HG03045 (cell line): ENCODE measurements around the gene VEZF1.

Experiments
- ATAC-seq: cut with Tn5 transposase; IDR thresholded peaks from one replicate; pipeline ENCODE4 v1.9.1; 2021; ENCODE audit warnings: mild to moderate bottlenecking, moderate library complexity; ENCODE audit not compliant: unreplicated experiment

VEZF1 gene

DNA sequence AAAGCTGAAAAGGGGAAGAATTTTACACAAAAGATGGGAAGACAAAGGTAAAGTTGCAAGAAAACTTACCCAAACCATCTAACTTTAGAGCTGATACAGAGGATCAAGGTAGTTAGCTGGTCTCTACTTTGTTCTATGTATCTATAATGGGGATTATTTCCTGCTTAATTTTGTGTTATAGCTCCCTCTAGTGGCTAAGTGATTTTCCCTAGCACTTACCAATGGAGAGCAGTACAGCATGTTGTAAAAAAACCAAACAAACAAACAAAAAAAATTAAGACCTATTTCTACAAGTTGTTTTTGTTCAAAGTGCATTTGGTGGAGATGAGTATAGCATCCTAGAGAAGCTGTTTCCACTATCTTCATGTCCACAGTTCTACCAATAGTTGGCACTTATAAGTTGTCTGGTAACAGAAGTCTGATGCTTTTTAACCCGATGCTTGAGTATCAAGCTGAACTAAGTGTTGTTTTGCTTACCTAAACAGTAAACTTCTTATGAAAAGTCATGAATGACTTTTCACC is 11.5 kb upstream of the VEZF1 start:
- ATAC-seq = peak; percentile 63

DNA sequence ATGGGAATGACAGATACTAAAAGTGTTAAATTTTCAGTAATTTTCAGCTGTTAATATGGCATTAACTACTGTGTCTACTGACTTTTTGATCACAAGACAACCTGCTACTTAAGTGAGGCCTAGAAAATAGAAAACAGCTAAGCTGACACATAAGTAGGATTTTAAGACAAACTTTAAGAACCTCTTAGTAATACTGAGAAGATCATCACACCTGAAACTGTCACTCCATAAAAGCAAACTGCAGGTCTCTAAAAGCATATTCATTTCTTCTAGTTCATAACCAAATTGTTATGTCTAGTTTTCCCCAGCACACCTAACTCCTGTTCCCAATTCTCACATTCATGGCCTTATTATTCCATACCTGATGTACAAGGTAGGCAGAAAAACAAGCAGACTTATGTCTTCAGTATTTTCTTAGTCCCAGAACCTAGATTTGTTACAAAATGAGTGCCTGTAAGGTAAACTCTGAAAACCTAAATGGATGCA is 11.0 kb upstream of the VEZF1 start:
- ATAC-seq = no peak

DNA sequence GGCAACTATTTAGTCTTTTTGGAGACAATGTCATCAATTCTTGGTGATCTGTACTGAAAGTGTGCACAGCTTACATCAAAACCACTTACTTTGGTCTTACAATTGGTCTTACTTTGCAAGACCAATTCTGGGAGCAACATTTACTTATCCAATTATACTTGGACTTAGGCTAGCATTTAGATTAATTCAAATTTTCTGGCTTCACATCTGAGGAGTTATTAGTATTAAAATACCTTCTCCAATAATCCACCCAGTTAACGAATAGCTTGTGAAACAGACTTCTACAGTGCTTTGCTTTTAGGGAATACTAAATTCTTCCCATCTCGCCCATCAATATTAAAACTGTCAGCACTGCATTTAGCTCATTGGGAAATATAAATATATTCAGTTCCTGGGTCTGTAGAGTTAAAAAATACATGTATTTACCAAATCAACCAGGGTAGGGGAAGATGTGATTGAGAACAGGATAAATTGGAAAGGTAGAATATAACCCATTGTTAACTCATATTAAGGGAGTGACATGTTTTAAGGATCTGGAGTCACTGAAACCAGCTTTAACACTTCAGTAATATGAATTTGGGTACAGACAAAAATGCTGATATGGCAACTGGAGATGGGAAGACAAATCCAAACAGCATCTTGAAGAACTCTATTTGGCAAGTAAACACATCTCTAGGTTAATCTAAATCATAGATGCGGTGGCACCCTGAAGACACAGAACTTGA is 9.2 kb upstream of the VEZF1 start:
- no peak for ATAC-seq

DNA sequence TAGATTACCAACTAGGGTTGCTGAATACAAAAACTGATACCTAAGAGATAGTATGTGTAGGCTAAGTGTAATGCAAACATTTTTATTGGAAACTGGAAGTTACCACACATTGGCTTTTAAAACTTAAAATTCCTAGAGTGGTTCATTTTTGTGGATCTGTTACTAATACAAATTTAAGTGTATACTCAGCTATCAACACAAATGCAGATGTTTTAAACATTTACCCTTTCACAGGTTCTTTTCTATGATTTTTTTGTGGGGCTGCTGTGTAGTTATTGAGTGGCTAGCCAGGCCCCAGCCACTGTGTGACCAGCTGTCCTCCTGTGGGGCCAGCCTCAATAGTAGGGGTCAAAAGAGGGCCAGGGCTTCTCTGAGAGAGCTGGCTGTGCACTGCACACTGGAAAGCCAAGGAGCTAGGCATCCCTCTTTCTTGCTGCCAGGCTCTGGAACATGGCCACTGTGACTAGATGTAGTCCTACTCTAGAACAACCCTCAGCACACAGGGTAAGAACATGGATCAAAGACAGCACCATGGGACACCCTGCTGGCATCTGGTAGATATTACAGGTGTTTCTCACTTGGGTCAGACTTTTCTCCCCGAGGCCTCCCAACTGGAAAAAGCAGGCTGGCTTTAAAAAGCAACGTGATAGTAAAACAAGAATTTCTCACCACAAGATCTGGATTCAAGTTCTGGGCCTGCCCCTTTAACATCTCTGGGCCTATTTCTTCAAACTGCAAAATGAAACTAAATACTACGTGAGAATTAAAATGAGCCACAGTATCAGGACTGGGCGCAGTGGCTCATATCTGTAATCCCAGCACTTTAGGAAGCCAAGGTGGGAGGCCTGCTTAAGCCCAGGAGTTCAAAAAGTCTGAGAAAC is 7.3 kb upstream of the VEZF1 start:
- peak; percentile 60 for ATAC-seq

DNA sequence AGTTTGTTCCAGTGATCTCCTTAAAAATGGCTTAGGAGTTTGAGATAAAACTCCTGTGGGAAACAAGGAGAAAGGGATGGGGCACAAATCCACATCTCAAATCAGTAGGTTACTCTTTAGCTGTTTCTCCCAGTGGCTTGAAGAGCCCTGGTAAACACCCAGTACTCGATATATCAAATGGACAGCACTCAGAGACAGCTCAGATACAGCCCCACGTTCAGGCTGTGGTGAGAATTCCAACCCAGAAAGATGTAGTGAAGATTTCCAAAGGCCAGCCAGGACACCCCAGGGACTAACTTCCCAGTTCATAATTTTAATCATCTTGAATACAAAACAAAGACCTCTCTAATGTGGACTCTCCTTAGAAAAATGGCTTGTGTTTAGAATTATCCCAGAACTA is 6.4 kb upstream of the VEZF1 start:
- no peak for ATAC-seq

DNA sequence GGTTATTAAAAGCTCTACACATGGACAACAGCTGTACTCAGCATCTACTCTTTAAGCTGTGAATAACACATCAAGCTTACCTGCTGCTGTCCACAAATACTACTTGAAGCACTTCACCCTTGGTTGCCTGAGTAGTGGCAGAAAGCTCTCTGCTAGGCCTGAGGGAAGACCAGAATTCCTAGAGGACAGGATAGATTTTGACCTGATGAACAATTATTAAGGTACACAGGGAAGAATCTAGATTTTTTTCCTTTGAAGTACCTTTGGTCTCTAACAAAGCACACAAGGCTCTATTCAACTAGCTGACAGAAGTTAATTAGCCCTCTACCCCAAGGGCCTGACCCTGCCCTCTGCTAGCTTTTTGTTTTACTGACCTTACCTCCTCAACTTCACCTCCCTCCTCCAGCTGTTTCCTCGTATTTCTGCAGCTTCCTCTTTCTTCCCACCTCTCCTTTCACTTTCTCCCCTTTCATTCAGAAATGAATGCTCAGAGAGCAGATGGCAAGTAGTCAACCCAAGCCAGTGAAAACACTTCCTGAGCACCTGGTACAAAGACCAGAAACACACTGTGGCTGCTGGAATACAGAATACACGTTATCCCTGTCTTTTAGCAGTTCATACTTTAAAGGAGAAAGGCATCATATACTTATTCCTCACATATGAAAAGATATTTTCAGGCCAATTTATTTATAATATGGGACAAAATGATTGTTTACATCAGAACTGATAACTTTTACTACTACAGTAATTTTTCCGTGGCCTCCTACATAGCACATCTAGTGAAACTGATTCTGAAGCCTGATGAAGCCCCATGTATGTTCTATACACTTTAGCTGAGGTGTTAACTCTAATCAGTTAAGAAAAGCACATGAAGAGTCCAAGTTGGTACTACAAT is 5.7 kb upstream of the VEZF1 start:
- ATAC-seq = no peak

DNA sequence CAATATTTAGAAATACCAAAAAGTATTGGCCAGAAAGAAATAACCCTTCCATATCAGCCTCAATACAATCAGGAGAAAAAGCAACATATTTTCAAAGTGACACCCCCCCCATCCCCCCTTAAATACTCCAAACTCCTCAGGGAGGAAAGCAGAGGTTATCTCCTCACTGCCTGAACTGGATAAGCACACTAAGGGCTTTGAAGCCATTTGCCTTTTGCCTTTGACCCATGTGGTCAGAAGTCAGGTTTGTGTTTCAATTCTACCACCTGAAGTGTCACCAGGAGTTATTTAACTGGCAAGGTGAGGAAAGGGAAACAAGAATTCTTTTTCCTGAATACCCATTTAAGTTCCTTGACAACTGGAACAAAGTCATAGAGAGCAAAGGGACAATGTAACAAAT is 3.5 kb upstream of the VEZF1 start:
- no peak for ATAC-seq

DNA sequence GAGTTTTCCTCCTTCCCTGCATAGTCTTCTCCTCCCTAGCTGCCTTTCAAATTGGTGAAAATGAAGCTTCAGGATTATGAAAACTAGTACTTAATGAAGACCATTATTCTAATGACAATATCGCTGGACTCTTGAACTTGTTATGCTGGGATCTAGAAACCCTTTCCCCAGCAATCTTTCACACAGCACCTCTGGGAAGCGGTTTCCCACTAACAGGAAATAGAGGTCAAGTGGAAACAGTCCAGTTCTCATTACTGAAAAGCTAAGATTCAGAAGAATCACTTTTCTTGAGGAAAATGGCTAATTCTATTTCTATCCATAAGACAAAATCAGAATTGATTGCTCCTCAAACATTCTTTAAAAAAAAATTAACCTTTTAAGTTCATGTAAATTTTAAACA is 2.0 kb upstream of the VEZF1 start:
- no peak for ATAC-seq

DNA sequence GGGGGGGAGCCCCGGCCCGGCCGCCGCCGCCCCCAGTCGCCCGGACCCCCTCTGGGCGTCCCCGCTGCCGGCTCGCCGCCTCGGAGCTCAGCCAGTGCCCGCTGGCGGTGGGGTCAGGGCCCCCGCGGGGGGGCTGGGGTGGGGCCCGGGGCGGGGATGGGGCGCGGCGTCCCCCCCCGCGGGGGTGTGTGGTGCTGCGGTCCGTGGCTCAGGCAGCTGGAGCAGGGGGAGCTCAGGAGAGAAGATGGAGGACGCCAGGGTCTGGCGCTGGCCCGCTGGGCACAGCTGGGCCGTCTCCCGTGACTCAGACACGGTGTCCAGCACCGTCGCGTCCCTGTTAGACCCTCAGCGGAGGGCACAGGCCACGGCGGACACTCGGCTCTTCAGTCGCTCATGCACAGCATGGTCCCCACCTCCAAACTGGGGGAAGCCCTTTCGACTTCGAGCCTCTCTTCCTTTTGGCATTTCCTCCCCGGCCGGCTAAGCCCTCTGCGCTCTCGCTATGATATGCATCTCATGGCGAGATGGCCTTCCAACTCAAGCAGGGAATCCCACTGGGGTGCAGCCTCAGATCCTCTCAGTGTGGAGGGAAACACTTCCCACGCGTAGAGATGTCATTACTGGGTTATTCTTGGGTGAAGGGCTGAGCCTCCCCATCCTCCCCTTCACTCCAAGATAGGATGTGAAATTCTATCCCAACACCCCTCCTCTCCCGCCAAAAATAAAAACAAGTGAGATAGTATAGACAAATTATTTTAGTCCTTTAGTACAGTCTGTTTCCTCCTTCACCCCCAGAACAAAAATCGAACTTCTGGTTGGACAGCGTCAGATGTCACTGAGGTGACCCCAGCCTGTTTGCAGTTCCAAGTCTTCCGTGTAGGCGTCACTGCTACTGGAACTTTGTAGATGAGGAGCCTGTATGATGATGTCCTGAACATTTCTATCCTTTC is 522 bp upstream of the VEZF1 start:
- peak; percentile 73 for ATAC-seq

DNA sequence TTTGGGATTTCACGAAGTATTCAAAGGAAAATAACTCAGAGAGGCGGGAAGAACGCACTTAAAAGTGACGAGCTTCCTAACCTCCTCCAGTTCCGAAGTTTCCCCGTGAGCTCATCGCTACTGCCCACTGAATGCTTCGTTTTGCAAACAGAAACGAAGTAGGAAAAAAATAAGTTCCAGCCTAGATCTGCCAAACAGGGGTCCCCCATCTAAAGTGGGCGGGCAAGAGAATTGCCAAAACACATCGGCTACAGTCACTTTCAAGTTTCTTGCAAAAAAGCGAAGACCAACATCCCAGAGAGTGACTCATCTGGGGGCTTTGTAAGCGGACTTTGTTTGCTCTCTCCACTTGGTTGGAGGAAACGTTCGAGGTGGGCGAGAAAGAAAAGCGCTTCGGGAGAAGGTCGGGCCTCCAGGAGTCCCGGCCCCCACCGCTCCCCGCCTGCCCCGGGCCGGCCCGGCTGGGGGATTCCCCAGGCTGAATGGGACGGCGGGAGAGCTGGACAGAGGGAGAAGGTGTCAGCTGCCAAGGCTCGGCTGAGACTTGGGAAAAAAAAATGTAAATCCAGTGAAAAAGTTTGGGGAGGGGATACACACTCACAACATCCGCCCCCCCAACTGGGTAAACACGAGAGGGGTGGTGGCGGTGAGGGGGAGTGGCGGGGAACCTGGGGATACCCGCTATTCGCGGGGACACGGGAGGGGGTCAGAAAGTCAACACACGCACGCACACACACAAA is 1.0 kb downstream of the VEZF1 start:
- ATAC-seq = peak; percentile 9

DNA sequence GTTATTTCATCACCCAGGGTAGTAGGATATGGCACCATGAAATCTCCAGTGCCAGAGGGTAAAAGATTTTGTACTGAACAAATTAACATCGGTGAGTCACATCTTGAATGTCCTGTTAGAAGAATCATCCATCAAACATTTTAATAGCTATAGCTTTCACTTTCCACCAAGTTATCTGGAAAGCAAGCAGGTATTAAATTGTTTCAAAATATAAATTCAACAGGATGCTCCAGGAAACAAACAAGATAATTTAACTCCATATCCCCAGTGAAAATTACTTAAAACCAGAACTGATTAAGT is 2.4 kb downstream of the VEZF1 start:
- no peak for ATAC-seq

DNA sequence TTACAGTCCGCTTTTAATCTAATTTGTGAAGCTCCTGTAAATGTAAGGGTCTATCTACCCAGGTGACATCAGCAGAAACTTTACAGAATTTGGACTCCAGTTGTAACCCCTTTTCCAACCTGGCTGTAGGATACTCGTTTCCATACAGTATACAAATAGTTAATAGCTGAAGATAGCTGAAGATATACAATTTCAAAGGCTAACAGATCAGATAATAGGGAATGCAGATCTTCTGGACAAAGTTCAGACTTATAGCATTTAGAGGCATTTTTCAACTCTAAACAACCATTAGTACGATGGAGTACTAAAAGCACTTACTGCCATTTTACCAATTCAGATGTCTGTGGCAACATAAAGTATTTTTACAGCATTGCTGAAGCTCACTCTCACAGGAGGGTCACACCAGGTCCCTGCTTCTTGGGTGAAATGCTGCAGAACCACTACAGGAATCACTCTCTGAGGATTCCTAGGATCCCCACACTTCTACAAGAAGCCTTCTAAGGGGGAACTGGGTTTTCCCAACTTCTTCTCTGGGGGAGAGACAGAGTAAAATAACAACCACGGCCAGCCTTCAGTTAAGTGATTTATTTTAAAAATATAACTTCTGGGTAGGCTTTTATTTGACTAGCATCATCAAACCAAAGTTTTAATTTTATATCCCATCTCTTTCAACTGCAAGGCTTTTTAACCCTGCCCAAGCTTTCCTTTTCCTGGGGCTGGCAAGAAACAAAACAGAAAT is 2.9 kb downstream of the VEZF1 start:
- ATAC-seq = no peak

DNA sequence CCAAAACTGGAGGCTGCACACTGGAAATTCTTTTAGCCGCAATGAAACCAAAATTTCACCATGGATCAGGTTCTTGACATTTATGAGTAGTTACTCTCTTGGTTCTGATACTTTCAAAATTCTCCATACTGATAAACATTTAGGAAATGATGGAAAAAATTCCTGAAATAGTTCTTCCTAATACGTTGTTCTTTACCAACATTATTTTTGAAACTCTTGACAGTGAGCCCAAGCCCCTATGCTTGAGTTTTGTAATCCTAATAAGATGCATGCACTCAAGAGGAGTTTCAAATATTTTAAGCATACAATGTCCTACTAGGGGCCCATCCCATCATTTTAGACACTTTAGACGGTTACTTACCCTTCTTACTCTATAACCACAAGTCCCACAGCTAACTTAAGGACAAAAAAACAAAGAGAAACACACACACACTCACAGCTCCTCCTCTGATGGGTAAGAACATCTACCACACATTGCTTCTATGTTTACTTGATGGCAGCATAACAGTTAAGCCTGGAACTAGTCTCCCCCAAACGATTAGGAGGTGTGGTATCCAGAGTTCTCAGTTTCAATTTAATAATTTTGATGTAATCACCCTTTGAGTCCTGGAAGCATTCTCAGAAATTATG is 3.7 kb downstream of the VEZF1 start:
- ATAC-seq = no peak

DNA sequence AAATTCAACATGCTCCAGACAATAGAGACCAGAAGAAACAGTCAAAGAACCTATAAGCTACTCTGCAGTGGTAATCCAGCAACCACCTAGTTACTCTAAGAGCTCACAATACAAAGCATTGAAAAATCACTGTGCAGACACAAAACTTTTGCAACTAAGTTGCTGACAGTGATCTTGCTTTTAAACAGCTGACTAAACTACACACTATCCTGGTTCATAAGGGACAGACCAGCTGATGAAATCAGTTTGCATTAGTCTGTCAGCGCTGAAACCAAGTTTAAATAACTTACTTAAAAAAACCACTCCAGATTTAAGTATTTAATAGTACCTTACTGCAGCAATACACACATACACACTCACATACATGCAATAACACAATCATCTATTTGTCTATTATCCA is 4.6 kb downstream of the VEZF1 start:
- ATAC-seq = no peak

DNA sequence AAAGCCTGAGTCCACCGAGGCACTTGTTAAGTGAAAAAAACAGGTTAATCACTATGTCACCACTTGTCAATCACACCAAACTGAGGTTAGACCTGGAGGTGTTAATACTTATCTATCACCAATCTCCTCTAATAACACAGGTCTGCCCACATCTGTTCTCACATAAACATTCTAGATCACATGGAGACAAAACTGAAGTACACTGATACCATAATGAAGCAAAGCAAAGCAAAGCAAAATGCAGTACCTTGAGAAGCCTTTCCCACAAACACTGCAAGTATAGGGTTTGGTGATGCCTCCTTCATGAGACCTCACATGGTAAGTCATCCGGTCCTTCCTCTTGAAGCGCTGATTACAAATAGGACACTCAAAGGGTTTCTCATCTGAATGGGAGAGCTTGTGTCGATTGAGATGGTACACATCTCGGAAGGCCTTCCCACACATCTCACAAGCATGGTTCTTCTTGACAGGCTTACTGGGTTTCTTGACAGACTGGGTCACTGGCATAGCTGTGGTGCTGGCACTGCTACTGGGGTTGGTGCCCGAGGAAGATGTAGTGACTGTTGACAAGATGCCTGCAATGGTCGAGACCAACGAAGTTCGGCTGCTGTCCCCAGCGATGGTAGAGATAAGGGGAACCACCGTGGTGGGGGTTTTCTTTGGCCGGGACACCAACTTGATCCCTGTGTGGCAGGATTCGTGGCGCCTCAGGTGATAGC is 5.4 kb downstream of the VEZF1 start:
- no peak for ATAC-seq

DNA sequence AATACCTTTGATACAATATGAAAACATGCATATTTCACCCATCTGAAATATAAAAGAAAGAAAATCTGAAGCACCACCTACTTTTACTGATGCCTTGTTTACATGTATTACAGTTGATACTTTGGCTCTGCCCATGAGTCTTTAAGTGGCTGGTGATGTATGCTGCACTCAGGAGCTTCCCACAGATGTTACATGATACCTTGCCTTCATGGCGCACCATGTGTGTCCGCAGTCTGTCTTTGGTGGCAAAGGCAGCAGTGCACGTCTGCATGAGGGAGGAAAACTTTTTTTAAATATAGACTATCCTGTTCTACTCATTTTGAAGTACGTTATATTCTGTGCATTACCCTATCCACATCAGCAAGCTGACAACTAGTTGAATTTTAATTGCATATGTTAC is 7.5 kb downstream of the VEZF1 start:
- ATAC-seq = no peak

DNA sequence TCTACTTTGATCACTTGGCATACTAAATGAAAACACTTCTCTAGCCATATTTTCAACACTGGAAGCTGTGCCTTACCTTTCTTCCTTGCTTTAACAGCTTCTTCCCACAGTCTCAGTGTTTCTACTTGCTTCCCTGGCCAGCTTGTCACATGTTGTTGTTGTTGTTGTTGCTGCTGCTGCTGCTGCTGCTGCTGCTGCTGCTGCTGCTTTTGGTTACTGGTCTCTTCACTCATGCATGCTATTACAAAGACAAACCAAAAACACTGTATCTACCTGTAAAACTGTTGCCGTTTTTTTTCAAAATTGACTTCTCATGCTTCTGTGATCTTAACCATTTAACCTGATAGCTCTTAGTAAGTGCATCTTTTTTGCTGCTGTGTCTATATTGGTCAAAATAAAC is 9.0 kb downstream of the VEZF1 start:
- no peak for ATAC-seq

DNA sequence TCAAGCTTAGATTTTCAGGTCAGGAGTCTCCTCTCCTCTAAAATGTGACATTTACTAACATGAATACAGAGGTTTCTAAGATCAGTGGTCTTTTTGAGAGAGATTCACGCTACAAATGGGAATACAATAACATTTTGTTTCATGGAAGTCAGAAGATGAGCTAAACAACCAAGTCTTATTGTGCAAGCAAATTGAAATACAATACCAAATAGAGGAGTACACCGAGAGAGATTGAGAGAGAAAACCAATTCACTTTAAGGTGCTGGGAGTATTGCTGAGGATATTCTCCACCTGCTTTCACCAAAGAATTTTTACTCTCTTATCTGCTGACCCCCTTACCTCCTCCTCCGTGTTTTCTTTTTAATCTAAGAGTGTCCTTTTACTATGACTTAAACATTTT is 11.5 kb downstream of the VEZF1 start:
- no peak for ATAC-seq
